ENCODE results near the gene PLD4.

DNA sequence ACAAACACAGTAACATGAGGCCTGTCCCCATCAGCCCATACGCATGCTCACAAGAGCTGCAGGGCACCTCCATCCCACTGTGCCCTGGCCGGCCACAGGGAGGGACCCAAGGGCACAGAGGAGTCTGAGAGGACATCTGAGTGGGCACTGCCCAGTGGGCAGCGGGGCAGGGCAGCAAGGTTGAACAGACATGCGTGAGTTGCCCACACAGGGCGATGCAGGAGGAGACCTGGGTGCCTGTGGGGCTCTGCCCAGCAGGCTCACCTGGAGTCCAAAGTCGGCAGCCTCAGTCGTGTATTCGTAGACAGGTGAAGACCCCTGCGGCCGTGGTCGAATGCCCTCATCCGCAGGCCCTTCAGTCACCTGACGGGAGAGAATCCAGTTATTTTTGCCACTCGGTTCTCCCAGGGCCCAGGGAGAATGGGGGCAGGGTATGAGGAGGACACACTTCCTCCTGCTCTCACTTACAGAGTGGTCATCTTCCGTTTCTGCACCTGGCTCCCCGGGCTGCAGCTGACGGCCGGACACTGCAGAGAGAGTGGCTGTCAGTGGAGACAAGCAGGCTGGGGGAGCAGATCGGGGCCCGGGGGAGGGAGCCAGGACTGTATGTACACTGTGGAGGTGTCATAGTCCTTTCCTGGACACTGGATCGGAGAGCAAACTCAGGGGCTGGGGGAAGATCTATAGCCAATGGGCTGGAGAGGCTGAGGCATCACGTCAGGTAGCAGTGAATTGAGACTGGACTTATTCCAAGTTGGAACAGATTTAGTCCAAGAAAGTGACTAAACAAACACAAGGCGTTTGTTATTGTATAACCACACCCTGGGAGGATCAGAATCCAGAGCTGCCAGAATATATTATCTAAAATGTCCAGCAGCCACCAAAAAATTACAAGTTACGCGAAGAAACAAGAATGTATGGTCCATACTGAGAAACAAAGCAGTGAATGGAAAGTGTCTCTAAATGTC, 32.8 kb downstream of the PLD4 start:
- TF ChIP-seq POLR2A (IDR thresholded peaks at IDR 0.05; ENCODE audit: low read length) (no peak), GATA1 (IDR thresholded peaks at IDR 0.05; ENCODE audit: low read depth, low read length) (no peak)

All from erythroblast (primary cell).